GM19239 (cell line): ENCODE data around the gene OGDH.
"Not testable (repeated sequence)": the region's sequence is repeated elsewhere in the genome, so short reads cannot be mapped to it uniquely, and the experiment has no call there.

Experiments
- DNase-seq: peaks from one replicate; pipeline ENCODE4 v3.0.0; 2011; ENCODE audit warnings: low spot score; ENCODE audit not compliant: insufficient read length
- FAIRE-seq: peaks from 2 replicates; lab custom pipeline; 2011; peaks lifted over from hg19 to GRCh38; lab: Jason Lieb, UNC

Gene OGDH

DNA sequence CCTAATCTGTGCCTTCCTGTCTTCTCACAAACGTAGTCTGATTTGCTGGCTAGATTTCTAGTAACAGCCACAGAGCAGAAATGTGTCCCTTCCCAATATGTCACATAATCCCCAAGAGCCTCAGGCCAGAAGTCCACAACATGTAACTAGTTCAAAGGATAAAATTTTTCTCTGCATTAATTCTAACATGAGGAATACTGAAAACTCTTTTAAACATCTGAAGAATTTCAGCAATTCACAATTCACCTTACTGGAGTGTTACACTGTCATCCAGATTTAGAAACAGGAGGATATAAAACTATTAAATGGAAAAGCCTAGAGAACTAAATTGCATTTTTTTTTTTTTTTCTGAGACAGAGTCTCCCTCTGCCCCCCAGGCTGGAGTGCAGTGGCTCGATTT, 30.2 kb upstream of the OGDH start:
- DNase-seq (no peak), FAIRE-seq (no peak)

DNA sequence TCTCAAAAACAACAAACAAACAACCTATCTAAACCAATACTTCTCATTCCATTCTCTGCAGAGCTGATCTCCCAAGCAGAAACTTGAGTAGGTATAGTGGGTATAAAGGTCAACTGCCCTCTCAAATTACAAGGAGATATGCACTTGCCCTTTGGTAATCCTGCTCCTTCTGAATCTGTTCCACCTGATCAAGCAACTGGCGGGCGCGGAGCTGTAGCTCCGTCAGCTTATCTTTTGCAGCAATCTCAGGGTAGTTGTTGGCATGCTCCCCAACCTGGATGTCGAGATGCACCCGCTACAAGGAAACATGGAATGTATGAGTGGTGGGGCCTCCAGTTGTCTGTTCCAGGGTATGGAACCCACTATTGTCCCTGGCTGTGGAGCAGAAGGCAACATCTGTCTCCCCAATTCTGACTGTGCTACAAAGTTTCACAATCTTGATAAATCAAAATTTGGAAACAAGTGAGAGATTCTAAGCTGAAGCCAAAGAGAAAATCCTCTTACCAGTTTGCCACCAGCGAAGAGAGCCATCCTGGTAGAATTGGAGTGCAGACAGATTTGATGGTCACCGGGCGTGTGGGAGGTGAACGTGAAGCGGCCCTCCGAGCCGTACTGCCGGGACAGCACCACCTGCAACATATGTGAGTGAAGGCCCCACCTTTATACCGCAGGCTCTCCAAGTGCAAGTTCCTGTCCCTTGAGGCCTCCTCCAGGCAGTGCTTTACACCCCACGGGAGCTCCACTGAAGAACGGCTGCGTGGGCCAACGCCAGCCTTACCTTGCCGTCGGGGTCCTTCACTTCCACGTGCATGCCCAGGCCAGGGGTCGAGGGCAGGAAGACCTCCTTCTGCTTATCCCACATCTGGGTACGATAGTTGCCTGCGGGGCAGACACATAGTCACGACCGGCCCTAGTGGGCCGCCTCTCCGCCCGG, 25.2 kb upstream of the OGDH start:
- peak; percentile 61 for FAIRE-seq

DNA sequence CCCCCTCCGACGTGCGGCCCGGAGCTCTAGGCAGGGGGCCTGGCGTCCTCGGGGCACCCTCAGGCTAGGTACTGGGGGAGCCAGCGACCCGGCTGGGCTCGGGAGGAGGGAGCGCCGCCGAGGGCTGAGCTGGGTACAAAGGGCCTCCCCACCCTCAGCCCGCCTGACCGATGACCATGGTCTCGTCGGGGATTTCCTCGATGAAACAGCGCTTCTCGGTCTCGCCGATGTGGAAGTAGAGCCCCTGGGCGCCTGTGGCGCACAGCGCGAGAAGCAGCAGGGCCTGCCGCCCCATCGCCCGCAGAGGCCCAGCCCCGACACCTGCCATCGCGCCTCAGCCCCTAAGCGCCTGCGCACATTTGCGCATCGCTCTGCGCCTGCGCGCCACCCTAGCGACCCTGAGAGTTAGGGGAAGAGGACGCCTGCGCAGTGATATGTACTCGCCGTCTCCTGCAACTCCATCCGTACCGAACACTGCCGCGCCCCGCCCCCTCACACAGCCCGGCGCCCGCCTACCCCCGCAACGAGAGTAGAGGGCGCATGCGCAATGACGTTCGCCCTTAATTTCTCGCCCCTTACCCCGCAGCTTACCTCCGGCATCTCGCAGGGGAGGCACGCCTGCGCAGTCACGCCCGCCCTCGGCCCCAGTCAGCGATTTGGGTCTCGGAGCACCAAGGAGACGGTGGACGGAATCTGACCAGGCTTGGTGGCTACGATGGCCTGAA, 24.4 kb upstream of the OGDH start, which contains the start of gene TMED4:
Gene TMED4, minus strand, starts transcription at position 353 of the 725 bp plus-strand sequence. Its CDS starts 25 bp downstream, at position 328.
- peak; percentile 97 for FAIRE-seq
- peak; percentile 92 for DNase-seq

More for the DNA sequence above, 25.2 kb upstream of the OGDH start:
- no peak for DNase-seq

DNA sequence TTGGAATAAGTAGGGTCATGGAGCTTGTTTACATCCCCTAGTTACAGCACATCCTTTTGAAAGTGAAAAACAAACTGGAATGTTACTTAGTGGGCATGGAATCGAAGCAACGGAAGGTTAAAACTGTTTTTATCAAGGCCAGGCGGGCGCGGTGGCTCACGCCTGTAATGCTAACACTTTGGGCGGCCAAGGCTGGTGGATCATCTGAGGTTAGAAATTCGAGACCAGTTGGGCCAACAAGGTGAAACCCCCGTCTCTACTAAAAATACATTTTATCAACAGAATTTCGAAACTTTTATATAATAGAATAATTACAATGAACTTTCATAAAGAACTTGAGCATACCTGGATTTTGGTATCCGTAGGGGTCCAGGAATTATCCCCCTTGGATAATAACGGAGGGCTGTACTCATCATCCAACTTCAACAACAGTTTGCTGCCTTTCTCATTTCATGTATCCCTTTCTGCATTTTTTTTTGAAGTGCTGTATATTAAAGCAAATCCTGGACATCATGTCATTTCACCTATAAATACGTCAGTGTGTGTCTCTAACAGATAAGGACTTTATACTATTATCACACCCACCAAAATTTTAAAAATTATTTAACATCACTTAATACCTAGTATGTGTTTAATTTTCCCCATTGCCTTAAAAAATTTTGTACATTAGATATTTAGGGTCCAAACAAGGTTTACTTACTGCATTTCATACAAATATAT, 23.1 kb upstream of the OGDH start:
- DNase-seq = no peak

DNA sequence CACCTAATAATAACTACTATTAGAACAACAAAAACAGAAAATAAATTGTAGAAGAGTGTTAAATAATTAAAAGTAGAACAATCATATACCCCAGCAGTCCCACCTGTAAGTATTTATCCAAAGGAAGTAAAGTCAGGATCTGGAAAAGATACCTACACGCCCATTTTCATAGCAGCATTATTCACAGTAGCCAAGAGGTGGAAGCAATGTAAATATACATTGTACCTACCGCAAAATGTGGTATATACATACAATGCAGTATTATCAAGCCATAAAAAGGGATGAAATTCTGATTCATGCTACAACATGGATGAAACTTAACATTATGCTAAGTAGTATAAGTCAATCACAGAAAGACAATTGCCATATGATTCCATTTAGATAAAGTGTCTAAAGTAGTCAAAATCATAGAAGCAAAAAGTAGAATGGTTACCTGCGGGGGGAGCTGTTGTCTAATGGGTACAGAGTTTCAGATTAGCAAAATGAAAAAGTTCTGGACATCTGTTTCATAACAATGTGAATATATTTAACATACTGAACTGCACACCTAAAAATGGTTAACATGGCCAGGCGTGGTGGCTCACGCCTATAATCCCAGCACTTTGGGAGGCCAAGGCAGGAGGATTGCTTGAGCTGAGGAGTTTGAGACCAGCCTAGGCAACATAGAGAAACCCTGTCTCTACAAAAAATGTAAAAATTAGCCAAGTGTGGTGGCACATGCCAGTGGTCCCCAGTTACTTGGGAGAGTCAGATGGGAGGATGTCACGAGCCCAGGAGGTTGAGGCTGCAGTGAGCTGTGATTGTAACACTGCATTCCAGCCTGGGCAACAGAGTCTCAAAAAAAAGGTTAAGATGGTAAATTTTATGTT, 18.4 kb upstream of the OGDH start:
- peak; percentile 81 for FAIRE-seq
- DNase-seq = no peak

More for the DNA sequence above, 23.1 kb upstream of the OGDH start:
- FAIRE-seq = peak; percentile 51

DNA sequence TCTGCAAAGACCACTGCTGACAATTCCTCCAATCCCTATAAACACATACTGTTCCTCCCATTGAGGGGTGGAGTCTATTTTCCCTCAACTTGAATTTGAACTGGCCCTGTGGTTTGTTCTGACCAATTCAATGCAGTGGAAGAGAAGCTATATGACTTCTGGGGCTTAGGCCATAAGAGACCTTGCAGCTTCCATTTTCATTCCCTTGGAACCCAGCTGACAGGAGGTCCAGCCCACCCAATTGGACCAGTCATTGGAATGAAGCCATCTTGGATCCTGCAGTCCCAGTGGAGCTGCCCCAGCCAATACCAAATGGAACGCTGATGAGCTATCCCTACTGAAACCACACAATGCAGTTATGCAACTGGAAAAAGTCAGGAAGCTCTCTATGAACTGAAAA, 15.5 kb upstream of the OGDH start:
- no peak for DNase-seq
- FAIRE-seq = no peak

DNA sequence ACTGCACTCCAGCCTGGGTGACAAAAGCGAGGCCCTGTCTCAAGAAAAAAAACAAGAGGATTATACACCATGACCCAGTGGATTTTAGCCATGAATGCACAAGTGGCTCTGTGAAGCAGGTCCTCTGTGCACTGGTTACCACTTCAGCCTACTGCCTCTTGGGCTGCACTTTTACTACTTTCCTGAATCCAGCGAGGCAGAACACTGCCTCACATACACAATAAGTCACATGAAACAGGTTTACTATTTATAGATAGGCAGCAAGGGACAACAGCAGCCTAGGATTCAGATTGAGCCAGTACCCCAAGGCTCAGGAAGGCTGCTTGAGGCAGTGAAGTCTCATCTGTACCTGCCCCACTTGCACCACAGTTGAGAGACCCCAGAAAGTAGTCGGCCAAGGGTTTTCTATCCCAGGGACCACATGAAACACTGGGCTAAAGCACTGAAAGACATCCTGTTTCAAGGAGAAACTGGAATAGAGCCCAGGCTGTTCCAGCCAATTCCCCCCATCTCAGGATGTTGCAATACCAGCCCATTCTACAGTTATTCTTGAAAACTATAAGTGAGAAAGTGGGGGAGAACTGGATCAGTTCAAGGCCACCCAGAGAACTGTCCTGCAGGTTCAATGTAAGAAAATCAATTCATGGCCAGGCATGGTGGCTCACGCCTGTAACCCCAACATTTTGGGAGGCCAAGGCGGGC, 10.3 kb upstream of the OGDH start:
- DNase-seq (no peak), FAIRE-seq (no peak)

DNA sequence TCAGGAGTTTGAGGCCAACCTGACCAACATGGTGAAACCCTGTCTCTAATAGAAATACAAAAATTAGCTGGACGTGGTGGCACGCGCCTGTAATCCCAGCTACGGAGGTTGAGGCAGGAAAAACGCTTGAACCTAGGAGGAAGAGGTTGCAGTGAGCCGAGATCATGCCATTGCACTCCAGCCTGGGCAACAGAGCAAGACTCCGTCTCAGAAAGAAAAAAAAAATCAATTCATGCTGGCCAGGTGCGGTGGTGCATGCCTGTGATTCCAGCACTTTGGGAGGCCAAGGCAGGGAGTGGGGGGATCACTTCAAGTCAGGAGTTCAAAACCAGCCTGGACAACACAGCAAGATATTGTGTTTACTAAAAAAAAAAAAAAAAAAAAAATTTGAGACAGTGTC, 9.2 kb upstream of the OGDH start:
- not testable (repeated sequence) for FAIRE-seq

DNA sequence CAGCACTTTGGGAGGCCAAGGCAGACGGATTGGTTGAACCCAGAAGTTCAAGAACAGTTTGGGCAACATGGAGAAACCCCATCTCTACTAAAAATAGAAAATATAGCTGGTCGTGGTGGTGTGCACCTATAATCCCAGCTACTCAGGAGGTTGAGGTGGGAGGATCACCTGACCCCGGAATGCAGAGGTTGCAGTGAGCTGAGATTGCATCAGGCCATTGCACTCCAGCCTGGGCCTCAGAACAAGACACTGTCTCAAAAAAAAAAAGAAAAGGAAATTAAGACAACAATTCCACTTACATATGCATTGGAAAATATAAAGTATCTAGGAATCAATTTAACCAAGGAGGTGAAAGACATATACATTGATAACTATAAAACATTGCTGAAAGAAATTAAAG, 7.2 kb upstream of the OGDH start:
- DNase-seq (no peak), FAIRE-seq (no peak)

More for the DNA sequence above, 9.2 kb upstream of the OGDH start:
- DNase-seq = not testable (repeated sequence)

DNA sequence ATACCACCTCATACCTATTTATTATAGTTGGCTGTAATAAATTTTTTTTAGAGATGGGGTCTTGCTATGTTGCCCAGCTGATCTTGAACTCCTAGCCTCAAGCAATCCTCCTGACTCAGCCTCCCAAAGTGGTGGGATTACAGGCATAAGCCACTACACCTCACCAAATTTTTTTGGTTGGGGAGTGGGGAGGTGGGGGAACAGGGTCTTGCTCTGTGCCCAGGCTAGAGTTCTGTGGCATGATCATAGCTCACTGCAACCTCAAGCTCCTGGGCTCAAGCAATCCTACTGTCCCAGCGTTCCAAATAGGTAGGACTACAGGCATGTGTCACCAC, 3.9 kb upstream of the OGDH start:
- DNase-seq (no peak), FAIRE-seq (no peak)

DNA sequence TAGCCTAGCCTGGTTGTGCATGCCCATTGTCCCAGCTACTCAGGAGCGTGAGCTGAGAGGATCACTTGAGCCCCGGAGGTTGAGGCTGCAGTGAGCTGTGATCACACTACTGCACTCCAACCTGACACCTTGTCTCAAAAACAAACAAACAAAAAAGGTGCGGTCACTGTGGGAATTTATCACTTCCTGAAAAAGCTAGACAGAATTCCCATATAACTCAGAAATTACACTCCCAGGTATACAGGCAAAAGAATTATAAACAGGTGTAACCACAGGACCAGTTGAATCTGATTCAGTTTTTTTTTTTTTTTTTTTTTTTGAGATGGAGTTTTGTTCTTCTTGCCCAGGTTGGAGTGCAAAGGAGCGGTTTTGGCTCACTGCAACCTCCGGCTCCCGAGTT, 3.2 kb upstream of the OGDH start:
- DNase-seq (no peak), FAIRE-seq (no peak)

DNA sequence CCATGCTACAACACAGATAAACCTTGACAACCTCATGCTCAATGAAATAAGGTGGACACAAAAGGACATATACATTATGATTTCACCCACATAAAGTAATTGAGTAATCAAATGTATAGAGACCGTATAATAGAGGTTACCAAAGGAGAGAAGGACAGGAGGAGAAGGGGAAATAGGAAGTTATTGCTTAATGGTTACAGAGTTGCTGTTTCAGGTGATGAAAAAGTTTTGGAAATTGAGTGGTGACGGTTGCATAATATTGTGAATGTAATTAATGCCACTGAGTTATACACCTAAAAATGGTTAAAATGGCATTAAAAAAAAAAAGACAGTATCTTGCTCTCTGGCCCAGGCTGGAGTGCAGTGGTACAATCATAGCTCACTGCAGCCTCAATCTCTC, 1.5 kb upstream of the OGDH start:
- FAIRE-seq (no peak), DNase-seq (no peak)

DNA sequence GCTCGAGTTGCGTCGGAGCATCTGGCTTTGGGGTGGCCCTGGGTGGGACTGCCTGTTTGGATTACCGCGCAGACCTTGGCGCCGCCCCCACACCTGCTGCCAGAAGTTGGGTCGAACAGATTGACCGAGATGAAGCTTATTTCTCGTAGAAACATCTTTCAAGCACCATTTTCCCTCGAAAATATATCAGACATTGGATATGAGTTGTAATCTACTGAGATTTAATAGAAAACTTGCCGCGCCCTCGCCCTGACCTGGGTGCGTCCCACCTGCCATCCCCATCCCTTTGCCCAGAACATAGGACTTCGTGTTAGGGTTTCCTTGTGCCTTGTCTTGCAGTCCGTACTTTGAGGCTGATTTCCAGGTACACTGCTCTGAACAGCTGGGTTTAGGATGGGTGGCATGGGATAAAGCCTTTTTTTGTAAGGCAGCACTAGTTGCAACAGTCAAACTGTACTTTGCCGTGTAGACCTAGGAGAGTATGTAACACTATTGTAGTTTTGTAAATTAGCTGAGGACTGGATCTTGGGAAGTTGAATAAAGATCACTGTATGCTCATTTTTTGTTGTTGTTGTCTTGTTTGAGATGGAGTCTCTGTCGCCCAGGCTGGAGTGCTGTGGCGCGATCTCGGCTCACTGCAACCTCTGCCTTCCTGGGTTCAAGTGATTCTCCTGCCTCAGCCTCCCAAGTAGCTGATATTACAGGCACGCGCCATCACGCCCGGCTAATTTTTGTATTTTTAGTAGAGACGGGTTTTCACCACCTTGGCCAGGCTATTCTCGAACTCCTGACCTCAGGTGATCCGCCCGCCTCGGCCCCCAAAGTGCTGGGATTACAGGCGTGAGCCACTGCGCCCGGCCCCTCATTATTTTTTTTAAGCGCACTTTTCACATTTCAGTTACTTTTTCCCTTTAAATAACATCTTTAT, 978 bp downstream of the OGDH start:
- no peak for FAIRE-seq
- no peak for DNase-seq

DNA sequence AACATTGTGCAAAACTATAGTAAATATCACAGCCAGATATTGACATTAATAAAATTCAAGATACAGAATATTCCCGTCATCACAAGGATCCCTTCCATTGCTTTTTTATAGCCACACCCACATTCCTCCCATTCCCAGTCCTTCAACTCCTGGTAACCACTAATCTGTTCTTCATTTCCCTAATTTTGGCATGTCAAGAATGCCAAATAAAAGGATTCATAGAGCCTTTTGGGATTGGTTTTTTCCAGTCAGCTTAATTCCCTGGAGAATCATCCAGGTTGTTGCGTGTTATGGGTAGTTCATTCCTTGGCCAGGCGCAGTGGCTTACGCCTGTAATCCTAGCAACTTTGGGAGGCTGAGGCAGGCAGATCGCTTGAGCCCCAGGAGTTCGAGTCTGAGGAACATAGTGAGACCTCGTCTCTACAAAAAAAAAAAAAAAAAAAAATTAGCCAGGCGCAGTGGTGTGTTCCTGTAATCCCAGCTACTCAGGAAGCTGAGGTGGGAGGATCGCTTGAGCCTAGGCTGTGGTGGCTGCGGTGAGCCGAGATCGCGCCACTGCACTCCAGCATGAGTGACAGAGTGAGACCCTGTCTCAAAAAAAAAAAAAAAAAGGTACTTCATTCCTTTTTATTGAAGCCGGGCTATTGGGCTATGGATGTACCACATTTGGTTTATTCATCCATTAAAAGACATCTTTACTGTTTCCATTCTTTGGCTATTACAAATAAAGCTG, 2.7 kb downstream of the OGDH start:
- FAIRE-seq (no peak), DNase-seq (no peak)

DNA sequence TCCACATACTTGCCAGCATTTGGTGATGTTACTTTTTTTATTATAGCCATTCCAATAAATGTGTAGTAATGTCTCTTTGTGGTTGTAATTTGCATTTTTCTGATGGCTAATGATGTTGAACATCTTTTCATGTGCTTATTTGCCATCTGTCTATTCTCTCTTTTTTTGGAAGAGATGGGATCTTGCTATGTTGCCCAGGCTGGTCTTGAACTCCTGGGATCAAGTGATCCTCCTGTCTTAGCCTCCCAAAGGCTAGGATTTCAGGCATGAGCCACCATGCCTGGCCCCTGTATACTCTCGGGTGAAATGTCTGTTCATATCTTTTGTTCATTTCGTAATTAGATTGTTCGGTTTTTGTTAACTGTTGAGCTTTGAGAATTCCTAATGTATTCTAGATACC, 3.4 kb downstream of the OGDH start:
- DNase-seq (no peak), FAIRE-seq (no peak)

DNA sequence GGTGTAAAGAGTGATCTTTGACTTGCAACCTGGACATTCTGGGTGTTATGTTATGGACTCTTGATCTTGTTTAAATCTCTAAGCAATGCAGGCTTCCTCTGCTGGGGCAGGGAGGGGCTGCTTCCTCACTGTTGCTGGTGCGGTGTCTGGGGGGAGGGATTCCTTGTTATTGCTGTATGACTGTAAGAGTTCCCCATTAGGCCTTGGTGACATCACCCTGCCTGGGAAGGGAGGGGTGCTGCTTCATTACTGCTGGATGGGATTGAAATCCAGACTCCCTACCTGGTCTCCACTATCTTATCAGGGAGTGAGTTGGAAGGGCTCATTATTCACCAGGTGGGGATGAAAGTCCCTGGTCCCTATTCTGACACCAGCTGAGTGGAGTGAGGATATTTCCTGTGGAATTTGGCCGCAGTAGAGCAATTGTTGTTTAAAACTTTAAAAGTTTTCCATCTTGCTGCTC, 8.8 kb downstream of the OGDH start:
- DNase-seq (no peak), FAIRE-seq (no peak)

DNA sequence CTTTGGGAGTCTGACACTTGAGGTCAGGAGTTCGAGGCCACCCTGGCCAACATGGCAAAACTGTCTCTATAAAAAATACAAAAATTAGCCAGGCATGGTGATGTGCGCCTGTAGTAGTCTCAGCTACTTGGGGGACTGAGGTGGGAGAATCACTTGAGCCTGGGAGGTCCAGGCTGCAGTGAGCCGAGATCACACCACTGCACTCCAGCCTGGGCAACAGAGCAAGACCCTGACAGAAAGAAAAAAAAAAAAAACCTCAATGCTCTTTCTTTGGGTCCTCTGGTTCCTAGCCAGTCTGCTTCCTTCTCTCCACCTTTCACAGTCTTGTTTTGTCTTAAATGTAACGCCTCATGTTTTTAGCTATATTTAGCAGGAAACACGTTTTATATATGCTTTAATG, 9.4 kb downstream of the OGDH start:
- DNase-seq (no peak), FAIRE-seq (no peak)
